ENCODE data around the gene MRPS30. TPM values are rescaled to one million over a fixed set of nuclear protein-coding genes. Genes with fewer than 3 reads are reported as not detected.

The MRPS30 gene
- total RNA-seq, 2 experiments from 2014 or later = 64.3 to 85.8 TPM

GRCh38 chr5:44835693-44836092 is 26.9 kb downstream of the MRPS30 start:
- DNase-seq (ENCODE audit: low spot score) = no peak
- Histone ChIP-seq H3K9me2 (ENCODE audit: insufficient read depth, low read length) (no peaks in the 10 kb centered on the region), H3K79me2 (ENCODE audit: insufficient read depth, low read depth, low read length) (no peaks in the 10 kb centered on the region), H3K4me3 (ENCODE audit: low read depth, low read length, poor library complexity, severe bottlenecking) (no peak overlapping the region), H3K36me3 (ENCODE audit: insufficient read depth, low read length) (no peaks in the 10 kb centered on the region), H4K20me1 (ENCODE audit: insufficient read depth, low read length) (no peaks in the 10 kb centered on the region), H3K4me1 (ENCODE audit: insufficient read depth, low read length, poor library complexity, severe bottlenecking) (no peaks in the 10 kb centered on the region), H2AFZ (ENCODE audit: low read length) (no peak overlapping the region), H3K9me3 (ENCODE audit: low read length) (peaks cover 24% of the 10 kb centered on the region), H3K4me2 (ENCODE audit: low read length) (no peak overlapping the region), H3K27ac (ENCODE audit: low read depth, low read length, poor library complexity, severe bottlenecking) (no peak overlapping the region)
- POLR2A ChIA-PET = no interaction called here
- intact Hi-C loops (cut with micrococcal nuclease; ENCODE audit: unreplicated experiment) = no loop called here
- no peak for TF ChIP-seq CTCF (conservative IDR thresholded peaks at IDR 0.05; ENCODE audit: low read length)
- TF ChIP-seq EZH2phosphoT487 (IDR thresholded peaks at IDR 0.05; ENCODE audit: borderline replicate concordance, low read depth, low read length) = no peak
- BruUV-seq (replicated peaks) = no TSS peak
- CTCF ChIA-PET (ENCODE audit: unreplicated experiment) = no interaction called here

- H3K36me3 ChIP-seq (ENCODE audit: insufficient read depth, low read length) = no peaks in the 10 kb centered on the region
- TF ChIP-seq CTCF (conservative IDR thresholded peaks at IDR 0.05; ENCODE audit: low read length) = no peak
- TF ChIP-seq EZH2phosphoT487 (IDR thresholded peaks at IDR 0.05; ENCODE audit: borderline replicate concordance, low read depth, low read length) = no peak
- H4K20me1 ChIP-seq (ENCODE audit: insufficient read depth, low read length) = no peaks in the 10 kb centered on the region
- DNase-seq (ENCODE audit: low spot score) = no peak
- H3K9me3 ChIP-seq (ENCODE audit: low read length) = peaks cover 24% of the 10 kb centered on the region
- H3K9me2 ChIP-seq (ENCODE audit: insufficient read depth, low read length) = no peaks in the 10 kb centered on the region
- intact Hi-C loops (cut with micrococcal nuclease; ENCODE audit: unreplicated experiment) = no loop called here
- no peak overlapping the region for H3K27ac ChIP-seq (ENCODE audit: low read depth, low read length, poor library complexity, severe bottlenecking)
- ChIA-PET CTCF (ENCODE audit: unreplicated experiment) (no interaction called here), POLR2A (no interaction called here)
- H3K4me2 ChIP-seq (ENCODE audit: low read length) = no peak overlapping the region
- H3K4me1 ChIP-seq (ENCODE audit: insufficient read depth, low read length, poor library complexity, severe bottlenecking) = no peaks in the 10 kb centered on the region
- H3K4me3 ChIP-seq (ENCODE audit: low read depth, low read length, poor library complexity, severe bottlenecking) = no peak overlapping the region
- no TSS peak for BruUV-seq (replicated peaks)
- H3K79me2 ChIP-seq (ENCODE audit: insufficient read depth, low read depth, low read length) = no peaks in the 10 kb centered on the region
- H2AFZ ChIP-seq (ENCODE audit: low read length) = no peak overlapping the region
Measured at GRCh38 chr5:44839018-44839681, 30.4 kb downstream of the MRPS30 start.

GRCh38 chr5:44842496-44843282 is 33.9 kb downstream of the MRPS30 start:
- no peaks in the 10 kb centered on the region for H3K36me3 ChIP-seq (ENCODE audit: insufficient read depth, low read length)
- no peaks in the 10 kb centered on the region for H4K20me1 ChIP-seq (ENCODE audit: insufficient read depth, low read length)
- TF ChIP-seq EZH2phosphoT487 (IDR thresholded peaks at IDR 0.05; ENCODE audit: borderline replicate concordance, low read depth, low read length) = no peak
- TF ChIP-seq CTCF (conservative IDR thresholded peaks at IDR 0.05; ENCODE audit: low read length) = no peak
- H3K27ac ChIP-seq (ENCODE audit: low read depth, low read length, poor library complexity, severe bottlenecking) = no peak overlapping the region
- no peak overlapping the region for H2AFZ ChIP-seq (ENCODE audit: low read length)
- peaks cover 19% of the 10 kb centered on the region for H3K9me3 ChIP-seq (ENCODE audit: low read length)
- no TSS peak for BruUV-seq (replicated peaks)
- no peak for DNase-seq (ENCODE audit: low spot score)
- no peaks in the 10 kb centered on the region for H3K9me2 ChIP-seq (ENCODE audit: insufficient read depth, low read length)
- H3K79me2 ChIP-seq (ENCODE audit: insufficient read depth, low read depth, low read length) = no peaks in the 10 kb centered on the region
- H3K4me3 ChIP-seq (ENCODE audit: low read depth, low read length, poor library complexity, severe bottlenecking) = no peak overlapping the region
- CTCF ChIA-PET (ENCODE audit: unreplicated experiment) = no interaction called here
- POLR2A ChIA-PET = no interaction called here
- intact Hi-C loops (cut with micrococcal nuclease; ENCODE audit: unreplicated experiment) = no loop called here
- no peaks in the 10 kb centered on the region for H3K4me1 ChIP-seq (ENCODE audit: insufficient read depth, low read length, poor library complexity, severe bottlenecking)
- H3K4me2 ChIP-seq (ENCODE audit: low read length) = no peak overlapping the region
